ENCODE measurements around the gene TOP2A. TPM values are rescaled to one million over a fixed set of nuclear protein-coding genes. Genes with fewer than 3 reads are reported as not detected.
A peak's percentile ranks its signal among the peaks of the same experiment; 100 is the strongest.

The TOP2A gene
- total RNA-seq, 1 experiment from 2014 or later, result 141 TPM

GRCh38 chr17:40355123-40355803 lies 62.4 kb downstream of the TOP2A start:
- Histone ChIP-seq H3K79me2 (ENCODE audit: insufficient read depth, low read length) (no peaks in the 10 kb centered on the region; the same call in 1 of the 2 replicates), H3K27ac (ENCODE audit: low read depth, low read length) (no peak overlapping the region), H3K9ac (ENCODE audit: low read length) (no peak overlapping the region), H3K27me3 (ENCODE audit: insufficient read depth, low read length) (no peaks in the 10 kb centered on the region), H3K36me3 (ENCODE audit: control insufficient read depth in 1 of 2, insufficient read depth in 2 of 2, low read length in 2 of 2) (peaks cover 7 to 18% of the 10 kb centered on the region in 2 experiments; a peak in 2 of 4 replicates), H3K9me3 (ENCODE audit: control insufficient read depth in 1 of 2, insufficient read depth in 1 of 2, low read depth in 1 of 2, low read length in 2 of 2) (no peaks in the 10 kb centered on the region), H4K20me1 (ENCODE audit: insufficient read depth) (no peaks in the 10 kb centered on the region), H2AFZ (ENCODE audit: low read depth, low read length, poor library complexity, severe bottlenecking) (no peak overlapping the region), H3K4me1 (ENCODE audit: control insufficient read depth in 1 of 2, insufficient read depth in 2 of 2, low read length in 2 of 2) (peaks cover 0 to 8% of the 10 kb centered on the region in 2 experiments; a peak in 2 of 4 replicates), H3K4me3 (replicated peaks in 1 of 2; ENCODE audit: low read depth in 1 of 2, low read length in 2 of 2) (no peak overlapping the region), H3K9me2 (ENCODE audit: insufficient read depth) (no peaks in the 10 kb centered on the region), H3K4me2 (ENCODE audit: low read length) (no peak overlapping the region)
- ChIA-PET RAD21 (ENCODE audit: low non-redundant PET in 1 of 2, low total read pairs in 2 of 2, uncharacterized antibody in 2 of 2, unreplicated experiment in 2 of 2) (interaction anchor here (0.6 to 2.3 kb wide), 9 partner anchors 10 to 157 kb away, joined by 3 to 11 read pairs (median 4); no protein-coding TSS in a partner anchor), POLR2A (no interaction called here), CTCF (interaction anchor here (0.7 to 5.8 kb wide), 13 partner anchors 10 to 242 kb away, joined by 3 to 107 read pairs (median 3); partner anchors contain the start of genes GJD3, RARA and TOP2A)
- DNase-seq (ENCODE audit: low read depth, low spot score) (no peak), ATAC-seq (peak; percentile 81)
- intact Hi-C loops (cut with micrococcal nuclease), result loop anchor here (1.0 to 5.0 kb wide), 3 partner anchors 52 to 343 kb away; no protein-coding TSS in a partner anchor
- no TSS peak for BruUV-seq (replicated peaks)
- TF ChIP-seq CTCF (IDR thresholded peaks at IDR 0.05 in 2 of 3, conservative IDR thresholded peaks at IDR 0.05 in 1 of 3; ENCODE audit: borderline replicate concordance in 1 of 3, insufficient read depth in 1 of 3, low read depth in 2 of 3, low read length in 2 of 3) (peak; percentile 93 to 95 (median 95)), JUND (IDR thresholded peaks at IDR 0.05) (no peak), RAD21 (IDR thresholded peaks at IDR 0.05; ENCODE audit: low read depth) (peak; percentile 98)
